PC-9 (cell line): ENCODE measurements around the gene GRID2.

Experiments used
- CTCF ChIP-seq: fragments of 200-600 bp; sonication (generic); conservative IDR thresholded peaks from 2 replicates; pipeline ENCODE4 v1.6.1; 2017; ENCODE audit warnings: mixed run types, antibody characterized with exemption, mild to moderate bottlenecking, moderate library complexity
- EZH2 ChIP-seq: fragments of 200-600 bp; sonication (generic); IDR thresholded peaks from 2 replicates; pipeline ENCODE4 v1.8.0; 2017; ENCODE audit warnings: antibody characterized with exemption, low read depth

DNA sequence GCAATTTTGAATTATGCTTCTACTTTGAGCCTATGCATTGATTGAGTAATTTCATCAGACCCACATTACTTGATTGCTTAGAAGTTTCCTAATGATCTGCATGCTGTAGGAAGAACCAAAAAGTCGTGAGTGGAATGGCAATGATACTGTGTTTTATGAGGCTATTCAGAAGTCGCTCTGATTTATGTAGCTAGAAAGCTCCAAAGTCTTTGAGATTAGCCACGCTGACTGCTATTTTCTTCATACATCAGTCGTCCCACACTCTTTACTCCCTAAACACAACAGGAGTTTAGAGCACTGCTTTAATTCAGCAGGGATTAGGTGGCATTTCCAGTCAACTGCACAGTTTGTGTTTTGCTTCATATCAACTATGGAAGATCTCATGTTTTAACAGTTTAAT, 4.1 kb downstream of the GRID2 start:
- TF ChIP-seq CTCF = no peak
- no peak for TF ChIP-seq EZH2
